Fibroblast of skin of scalp (primary cell): ENCODE results near the gene AQP12B.
"Not testable (repeated sequence)": the region's sequence is repeated elsewhere in the genome, so short reads cannot be mapped to it uniquely, and the experiment has no call there.

ENCODE experiments used
- DNase-seq: peaks from one replicate; pipeline ENCODE4 v3.0.0-alpha.2; 2013

The AQP12B gene

DNA sequence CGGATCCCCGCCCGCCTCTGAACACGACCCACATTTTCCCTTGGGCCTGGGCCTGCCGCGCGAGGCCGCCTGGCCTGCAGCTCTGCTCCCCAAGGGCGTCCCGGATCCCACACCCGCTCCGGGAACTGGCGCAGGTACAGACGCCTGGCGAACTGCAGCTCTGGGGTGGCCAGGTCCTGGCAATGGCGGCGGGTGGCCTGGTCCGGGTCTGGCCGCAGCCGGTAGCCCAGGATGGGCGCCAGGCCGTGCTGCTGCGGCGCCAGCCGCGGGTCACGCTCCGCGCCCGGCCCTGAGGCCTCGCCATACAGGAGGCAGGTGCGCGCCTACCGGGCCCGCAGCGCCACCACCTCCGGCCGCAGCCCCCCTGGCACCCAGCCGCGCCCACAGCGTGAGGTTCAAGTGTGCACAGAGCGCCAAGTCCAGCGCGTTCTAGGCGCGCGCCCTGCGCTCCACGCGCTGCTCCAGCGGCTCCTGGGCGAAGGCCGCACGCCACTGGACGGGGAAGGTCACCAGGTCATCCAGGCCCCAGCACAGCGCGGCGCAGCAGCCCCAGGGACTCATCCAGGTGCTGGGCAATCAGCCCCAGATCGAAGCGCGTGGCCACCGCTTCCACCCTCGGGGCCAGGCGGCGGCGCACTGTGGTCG, 18.5 kb upstream of the AQP12B start:
- no peak for DNase-seq

DNA sequence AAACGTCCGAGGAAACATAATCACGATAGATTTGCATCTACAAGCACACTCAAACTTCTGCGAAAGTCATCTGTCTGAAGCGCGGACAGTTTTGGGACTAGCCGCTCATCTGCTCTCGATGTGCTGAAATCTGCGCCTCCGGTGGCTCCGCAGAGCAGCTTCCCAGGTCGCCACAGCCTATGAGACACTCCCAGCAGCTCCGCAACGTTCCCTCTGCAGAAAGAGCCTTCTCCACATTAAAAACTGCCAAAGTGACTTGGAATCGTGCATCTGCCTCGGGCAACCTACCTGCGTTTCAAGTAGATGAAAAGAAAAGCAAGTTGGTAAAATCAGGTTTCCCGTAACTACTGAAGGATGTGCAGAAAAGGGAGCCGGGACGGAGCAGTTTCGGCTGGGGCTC, 17.9 kb upstream of the AQP12B start:
- not testable (repeated sequence) for DNase-seq

DNA sequence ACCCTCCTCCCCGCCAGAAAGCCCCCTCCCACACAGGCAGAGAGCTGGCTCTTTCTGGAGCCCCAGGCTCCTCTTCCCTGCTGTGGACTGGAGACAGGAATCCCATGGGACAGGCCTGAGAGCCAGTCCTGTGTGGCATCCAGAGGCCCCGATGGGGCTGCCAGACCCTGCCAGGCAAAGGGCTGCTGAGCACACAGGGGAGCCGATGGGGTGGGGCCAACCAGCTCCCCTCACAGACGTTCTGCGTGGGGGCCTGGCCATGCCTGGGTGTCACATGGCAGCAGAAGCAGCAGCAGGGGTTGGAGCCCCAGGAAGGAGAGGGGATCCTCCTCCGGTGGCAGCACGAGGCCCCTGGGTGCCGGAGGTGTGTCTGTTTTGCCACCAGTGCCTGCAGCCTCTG, 17.1 kb upstream of the AQP12B start:
- DNase-seq, result not testable (repeated sequence)

DNA sequence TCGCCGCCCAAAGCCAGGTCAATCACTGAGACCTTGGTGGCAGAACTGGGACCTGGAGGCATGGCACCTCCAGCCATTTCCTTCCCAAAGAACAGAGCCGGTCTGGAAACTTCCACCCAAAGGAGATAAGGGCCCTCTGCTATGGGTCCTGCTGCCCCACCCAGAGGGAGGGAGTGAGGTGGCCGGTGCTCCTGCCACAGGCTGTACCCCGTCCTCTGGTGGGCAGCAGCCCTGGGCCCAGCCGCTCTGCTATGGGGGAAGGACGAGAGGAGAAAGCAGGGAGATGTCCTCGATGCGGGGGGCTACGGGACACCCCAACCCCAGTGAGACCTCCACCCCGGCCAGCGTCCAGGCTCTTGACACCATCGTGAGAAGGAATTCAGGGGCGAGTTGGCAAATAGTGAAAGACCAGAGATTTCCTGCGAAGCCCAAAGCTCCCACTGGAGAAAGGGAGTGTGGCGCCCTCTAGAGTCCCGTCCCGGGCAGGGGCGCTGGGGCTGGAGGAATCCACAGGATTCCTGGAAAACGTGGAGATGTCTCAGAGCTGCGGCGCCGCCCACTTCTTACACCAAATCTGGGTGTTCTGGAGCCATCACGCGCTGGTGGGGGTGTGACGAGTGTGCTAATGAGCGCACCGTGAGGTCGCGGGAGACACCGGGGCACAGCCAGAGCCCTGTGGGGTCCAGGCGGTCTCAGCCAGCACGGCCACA, 16.3 kb upstream of the AQP12B start:
- DNase-seq, result not testable (repeated sequence)

DNA sequence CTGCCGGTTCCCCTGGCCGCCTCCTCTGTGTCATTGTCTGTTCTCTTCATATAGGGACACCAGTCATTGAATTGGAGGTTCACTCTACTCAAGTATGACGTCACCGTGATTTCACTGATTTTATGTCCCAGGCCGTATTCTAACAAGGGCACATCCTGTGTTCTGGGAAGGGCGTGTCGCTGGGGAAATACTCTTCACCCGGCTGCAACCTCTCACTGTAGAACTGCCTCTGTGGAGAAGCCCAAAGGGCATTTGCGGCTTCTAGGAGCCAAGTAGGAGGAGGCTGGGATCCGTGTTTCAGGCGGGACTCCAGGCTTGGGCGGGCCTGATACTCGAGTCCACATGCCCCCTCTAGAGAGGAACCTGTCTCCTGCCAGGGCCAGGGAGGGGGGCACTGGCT, 13.8 kb upstream of the AQP12B start:
- DNase-seq, result not testable (repeated sequence)

DNA sequence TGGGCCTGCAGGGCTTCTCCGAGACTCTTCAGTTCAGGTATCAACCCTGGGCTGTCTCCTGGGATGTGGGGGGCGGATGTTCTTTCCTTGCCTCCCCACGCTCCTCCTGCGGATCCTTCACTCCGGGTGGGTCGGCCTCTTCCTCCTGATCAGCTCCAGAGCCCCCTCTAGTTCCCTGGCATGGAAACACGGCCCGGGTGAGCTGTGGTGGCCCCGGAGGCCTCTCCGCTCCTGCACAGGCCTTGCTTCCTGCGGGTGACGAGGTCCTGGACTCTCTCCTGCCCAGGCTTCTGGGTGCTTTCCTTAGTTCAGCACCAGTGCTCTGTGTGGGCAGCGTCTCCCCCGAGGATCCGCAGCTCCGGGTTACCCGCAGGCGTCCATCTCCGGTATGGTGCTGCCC, 12.9 kb upstream of the AQP12B start:
- DNase-seq, result not testable (repeated sequence)

DNA sequence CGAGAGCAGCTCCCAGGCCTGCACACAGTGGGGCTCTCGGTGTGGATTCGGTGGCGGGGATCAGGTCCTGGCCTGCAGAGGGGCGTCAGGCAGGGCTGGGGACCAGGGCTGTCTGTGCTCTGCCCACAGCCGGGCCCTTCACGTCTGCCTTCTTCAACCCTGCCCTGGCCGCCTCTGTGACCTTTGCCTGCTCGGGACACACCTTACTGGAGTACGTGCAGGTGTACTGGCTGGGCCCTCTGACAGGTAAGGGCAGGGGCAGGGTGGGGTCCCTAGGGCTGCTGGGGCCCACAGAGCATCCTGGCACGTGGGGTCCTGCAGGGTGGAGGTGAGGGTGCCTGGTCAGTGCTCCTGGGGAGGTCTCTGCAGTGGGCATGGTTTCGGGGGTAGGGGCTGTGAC, 11.6 kb upstream of the AQP12B start:
- DNase-seq, result not testable (repeated sequence)

DNA sequence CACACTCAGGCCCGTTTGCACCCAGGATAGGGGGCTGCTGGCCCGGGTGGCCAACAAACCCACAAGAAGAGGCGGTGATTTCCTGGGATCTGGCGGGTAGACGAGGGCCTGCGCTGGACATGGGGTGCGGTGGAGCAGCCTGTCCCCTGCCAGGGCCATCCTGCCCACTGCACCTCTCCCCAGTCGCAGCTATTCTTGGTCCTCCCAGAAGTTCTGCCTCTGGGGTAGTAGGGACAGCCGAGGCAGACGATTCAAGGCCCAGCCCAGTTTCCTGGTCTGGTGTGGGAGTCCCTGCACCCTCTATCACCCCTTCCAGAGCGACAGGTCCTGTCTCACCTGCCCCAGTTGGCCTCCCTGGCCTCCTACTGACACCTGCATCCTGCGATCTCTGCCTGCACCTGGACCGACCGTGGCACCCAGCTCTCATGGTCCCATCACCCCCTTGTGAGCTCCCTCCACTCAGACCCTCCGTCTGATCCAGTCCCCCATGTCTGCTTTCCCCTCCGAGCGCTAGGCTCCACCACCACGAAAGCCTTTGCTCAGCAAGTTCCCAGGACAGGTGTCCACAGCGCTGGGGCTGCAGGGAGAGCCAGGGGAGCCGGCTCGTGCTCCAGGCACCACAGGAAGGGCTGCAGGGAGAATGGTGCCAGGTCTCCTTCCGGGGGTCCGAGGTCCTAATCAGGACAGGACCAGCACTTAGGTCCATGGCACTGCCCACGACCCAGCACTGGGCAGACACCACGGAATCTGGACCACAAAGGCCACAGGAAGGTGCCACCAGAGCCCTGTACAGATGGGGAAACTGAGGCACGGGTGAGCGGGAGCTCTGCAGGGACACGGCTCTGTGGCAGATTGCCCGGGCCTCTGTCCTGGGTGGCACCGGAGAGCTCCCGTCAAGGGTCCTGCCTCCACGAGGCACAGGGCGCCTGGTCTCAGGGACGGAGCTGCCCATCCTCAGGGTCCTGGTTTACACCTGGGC, 10.2 kb upstream of the AQP12B start:
- not testable (repeated sequence) for DNase-seq

DNA sequence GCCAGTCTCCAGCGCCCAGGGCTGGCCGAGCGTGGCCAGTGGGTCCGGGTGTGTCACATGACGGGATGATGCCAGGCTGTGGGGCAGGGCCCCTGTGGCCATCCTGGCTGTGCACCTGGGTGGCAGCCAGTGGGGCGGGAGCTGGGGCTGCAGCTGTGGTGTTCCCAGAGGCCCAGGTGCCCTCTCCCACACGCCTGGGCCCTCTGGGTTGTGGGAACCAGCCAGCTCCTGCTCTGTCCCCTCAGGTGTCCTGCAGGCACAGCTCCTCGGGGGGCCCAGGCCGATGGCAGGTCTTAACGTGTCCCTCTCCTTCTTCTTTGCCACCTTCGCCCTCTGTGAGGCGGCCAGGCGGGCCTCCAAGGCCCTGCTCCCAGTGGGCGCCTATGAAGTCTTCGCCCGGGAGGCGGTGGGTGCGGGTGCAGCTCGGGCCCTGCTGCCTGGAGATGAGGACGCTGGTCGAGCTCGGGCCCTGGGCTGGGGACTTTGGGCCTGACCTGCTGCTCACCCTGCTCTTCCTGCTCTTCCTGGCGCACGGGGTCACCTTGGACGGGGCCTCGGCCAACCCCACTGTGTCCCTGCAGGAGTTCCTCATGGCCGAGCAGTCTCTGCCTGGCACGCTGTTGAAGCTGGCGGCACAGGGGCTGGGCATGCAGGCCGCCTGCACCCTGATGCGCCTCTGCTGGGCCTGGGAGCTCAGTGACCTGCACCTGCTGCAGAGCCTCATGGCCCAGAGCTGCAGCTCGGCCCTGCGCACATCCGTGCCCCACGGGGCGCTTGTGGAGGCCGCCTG, 9.1 kb upstream of the AQP12B start, which contains the start of gene AQP12A:
Gene AQP12A (plus strand): TSS at position 236 of the 790 bp plus-strand sequence. CDS start 48 bp downstream, at position 284.
- not testable (repeated sequence) for DNase-seq

DNA sequence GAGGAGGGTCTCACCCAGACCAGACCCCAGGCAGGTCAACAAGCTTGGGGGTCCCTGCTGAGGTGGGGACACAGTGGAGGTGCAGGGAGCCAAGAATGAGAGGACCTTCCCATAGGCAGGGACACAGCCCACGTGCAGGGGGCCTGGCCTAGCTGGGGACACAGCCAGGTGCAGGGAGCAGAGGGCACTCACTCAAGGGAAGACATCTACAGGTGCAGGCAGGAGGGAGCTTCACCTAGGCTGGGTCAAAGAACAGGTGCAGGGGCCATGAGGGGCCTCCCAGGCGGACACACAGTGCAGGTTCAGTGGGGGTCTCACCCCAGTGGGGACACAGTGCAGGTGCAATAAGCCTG, 8.4 kb upstream of the AQP12B start:
- not testable (repeated sequence) for DNase-seq

DNA sequence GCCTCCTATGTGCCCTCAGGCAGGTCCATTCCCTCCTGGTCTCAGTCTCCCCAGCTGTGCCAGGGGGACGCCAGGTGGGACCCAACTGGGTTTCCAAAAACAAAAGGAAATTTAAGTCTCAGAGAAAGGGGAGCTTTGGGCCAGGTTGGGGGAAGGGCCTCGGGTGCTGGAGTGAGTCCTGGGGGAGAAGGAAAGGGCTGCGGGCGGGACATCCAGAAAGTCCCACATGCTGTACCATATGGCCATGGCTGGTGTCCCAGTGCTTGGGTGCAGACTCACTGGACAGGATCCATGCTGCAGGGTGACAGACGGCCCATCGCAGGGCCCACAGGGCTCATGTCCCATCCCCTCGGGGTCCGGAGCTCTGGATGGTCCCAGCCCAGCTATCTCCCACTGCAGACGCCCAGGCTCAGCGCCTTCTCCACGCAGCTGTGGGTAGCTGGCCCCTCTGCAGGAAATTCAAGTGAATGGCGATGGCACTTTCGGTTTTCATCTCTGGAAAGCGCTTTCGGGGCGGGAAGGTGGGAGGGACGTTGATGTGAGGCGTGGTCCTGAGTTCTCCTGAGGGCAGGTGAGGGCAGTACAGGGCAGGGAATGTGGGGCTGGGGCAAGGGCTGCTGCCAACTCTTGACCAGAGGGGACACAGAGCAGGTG, 7.9 kb upstream of the AQP12B start:
- DNase-seq, result not testable (repeated sequence)

DNA sequence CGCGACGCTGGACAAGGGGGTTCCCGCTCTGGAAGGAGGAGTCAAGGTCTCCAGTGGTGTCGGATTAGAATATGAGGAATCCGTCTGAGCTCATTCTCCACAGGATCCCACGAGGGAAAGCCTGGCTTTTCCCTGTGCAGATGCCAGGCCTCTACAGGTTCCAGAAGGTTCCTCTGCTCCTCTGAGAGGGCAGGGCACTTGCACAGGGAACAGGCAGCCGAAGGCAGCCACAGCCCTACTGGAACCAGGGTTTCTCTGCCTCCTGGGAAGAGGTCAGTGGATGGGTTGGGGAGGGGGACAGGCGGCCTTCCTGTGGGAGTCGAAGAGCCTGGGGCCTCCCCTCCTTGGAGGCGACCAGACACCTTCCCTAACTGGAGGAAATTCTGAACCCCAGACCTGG, 7.3 kb upstream of the AQP12B start:
- no peak for DNase-seq

DNA sequence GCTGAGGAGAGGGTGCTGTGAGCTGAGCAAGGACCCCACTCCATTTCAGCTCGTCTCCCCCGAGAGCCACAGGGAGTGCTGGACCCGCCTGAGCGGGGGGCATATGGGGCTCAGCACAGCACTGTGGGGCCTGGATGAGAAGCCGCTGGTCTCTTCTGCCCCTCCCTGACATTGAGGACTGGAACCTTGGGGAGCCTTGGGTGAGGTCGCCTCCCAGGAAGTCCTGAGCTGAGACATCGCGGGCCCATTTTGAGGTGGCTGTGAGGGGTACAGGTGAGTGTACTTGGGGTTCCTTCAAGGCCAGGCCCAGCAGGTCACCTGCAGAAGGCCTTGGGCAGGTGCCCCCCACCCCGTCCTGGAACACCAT, 5.9 kb upstream of the AQP12B start:
- no peak for DNase-seq

DNA sequence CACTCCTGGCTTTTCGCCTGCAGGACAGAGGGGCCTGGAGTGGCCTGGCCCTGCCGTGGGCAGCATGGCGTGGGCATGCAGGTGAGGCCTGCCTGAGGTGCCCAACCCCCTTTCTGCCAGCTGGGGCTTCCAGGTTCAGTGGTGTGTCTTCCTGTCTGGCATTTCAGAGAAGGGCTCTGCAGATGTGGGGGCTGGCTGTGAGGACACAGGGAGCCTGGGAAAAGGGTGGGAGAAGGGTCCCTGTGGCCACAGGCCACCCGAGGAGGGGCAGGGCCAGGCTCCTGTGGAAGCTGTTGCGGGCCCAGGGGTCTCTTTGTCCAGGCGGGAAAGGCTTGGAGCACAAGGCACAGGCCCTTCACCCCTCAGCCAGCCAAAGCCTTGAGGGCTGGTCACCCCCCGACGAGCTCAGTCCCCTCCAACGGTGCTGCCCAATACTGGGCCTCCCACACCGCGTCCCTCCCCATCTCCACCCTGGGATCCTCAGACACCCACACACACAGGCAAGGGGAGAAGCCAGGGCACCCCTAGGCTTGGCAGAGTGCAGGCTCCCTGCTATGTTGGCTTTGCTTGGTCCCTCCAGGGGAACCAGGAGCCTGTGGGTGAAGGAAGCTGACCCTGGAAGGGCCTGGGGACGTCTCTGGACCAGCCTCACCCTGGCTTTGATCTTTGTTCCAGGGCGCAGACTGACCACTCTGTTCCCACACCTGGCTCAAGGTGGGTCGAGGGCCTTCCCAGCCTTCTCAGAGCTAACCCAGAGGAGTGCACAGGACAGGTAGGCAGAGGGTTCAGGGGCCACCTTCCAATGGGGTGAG, 5.3 kb upstream of the AQP12B start:
- DNase-seq, result no peak

DNA sequence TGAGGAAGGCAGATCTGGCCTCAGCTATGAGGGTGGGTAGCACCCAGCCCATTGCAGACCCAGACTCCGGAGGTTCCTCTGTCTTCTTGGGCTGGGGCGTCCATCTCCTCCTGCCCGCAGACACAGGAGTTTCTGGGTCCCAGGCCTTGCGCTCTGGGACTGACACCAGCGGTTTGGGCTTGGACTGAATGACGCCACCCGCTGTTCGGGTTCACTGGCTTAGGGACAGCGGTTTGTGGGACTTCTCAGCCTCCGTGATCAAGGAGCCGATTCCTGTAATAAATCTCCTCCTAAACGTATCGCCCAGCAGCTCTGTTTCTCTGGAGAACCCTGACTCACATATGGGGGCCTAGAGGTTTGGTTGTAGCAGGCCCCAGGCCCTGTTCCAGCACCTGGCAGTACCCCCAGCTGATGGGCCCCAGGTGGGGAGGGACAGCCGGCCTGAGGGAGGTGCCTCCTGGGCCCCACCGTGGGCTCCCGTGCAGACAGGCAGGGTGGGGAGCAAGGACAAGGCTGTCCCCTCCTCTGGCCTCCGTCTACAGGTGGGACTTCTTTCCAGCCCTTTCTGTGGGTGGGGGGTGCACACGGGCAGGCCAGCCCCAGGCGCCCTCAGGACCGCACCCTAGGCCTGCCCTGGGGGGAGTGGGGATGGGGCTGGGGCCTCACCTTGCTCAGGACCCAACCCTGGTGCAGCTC, 4.5 kb upstream of the AQP12B start:
- DNase-seq, result no peak

DNA sequence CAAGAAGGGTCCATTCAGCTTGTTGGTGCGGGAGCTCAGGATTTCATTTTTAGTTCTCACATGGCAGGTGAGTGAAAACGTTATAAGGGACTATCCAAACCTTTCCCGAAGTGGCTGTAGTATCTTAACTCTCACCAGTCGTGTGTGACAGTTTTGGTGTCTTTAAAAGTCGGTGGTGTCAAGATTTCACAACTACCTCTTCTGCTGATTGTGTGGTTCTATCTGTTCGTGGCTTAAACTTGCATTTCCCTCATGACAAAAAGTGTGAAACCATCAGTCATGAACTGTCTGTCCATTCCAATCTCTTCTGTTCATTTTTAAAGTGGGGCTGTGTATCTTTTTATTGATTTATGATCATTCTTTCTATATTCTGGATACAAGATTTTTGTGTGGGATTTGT, 3.8 kb upstream of the AQP12B start:
- DNase-seq, result no peak

DNA sequence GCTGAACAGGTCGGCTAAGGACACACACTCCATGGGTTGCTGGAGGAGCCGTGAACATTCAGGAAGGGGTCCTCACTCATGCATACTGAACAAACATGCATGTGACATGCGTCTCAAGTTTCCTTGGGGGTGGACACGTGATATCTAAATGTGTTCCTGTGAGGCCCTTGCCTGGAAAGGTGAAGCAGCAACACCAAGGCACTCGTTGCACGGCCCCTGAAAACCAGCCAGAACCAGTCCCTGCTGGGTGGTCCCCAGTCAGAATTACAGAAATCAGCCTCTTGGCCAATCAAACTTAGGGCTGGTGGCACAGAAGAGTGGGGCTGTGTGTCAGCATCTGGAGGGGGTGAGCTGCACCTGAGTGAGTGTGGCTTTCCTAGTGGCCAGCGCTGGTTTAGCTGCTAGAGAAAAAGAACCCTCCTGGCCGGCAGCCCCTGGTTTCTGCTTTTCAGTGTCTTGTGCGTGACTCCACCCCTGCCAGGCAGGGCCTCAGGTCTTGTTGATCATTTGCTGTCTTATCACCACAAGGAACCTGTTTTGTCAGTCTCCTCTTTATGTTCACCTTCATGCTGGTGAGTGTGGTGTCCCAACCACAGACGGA, 3.2 kb upstream of the AQP12B start:
- no peak for DNase-seq

DNA sequence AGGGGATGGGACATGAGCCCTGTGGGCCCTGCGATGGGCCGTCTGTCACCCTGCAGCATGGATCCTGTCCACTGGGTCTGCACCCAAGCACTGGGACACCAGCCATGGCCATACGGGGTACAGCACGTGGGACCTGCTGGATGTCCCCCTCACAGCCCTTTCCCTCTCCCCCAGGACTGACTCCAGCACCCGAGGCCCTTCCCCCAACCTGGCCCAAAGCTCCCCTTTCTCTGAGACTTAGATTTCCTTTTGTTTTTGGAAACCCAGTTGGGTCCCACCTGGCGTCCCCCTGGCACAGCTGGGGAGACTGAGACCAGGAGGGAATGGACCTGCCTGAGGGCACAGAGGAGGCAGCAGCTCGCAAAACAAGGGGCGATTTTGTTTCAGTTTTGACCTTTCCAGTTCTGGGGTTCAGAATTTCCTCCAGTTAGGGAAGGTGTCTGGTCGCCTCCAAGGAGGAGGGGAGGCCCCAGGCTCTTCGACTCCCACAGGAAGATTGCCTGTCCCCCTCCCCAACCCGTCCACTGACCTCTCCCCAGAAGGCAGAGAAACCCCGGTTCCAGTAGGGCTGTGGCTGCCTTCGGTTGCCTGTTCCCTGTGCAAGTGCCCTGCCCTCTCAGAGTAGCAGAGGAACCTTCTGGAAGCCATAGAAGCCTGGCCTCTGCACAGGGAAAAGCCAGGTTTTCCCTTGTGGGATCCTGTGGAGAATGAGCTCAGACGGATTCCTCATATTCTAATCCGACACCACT, 1.5 kb upstream of the AQP12B start:
- DNase-seq, result not testable (repeated sequence)
